ENCODE data around the gene IMPA2. TPM values are rescaled to one million over a fixed set of nuclear protein-coding genes. Genes with fewer than 3 reads are reported as not detected.
"Not testable (repeated sequence)": the region's sequence is repeated elsewhere in the genome, so short reads cannot be mapped to it uniquely, and the experiment has no call there.

IMPA2 gene
- total RNA-seq, 1 donor from 2014 or later = 8.6 TPM

GRCh38 chr18:12071066-12071465 lies 89.8 kb downstream of the IMPA2 start:
- peak in 1 of 2 donors; percentile 16 for DNase-seq (ENCODE audit: low read depth in 2 of 2)

- DNase-seq (ENCODE audit: low read depth in 2 of 2) = no peak
These were observed 91.7 kb downstream of the IMPA2 start for GRCh38 chr18:12072996-12073395.

GRCh38 chr18:12074736-12075135 lies 93.4 kb downstream of the IMPA2 start:
- peak in 1 of 2 donors; percentile 18 for DNase-seq (ENCODE audit: low read depth in 2 of 2)

GRCh38 chr18:12076424-12077140 lies 95.3 kb downstream of the IMPA2 start:
- peak in 1 of 2 donors; percentile 54 for DNase-seq (ENCODE audit: low read depth in 2 of 2)

- not testable (repeated sequence) for DNase-seq (ENCODE audit: low read depth in 2 of 2)
These were observed 96.7 kb downstream of the IMPA2 start for GRCh38 chr18:12077994-12078393.

GRCh38 chr18:12079491-12080237 lies 98.4 kb downstream of the IMPA2 start:
- DNase-seq (ENCODE audit: low read depth in 2 of 2) = peak; percentile 43 to 89

Other genes with a start within 250 kb of the IMPA2 start
- 50.3 and 70.9 TPM in 2 replicates for gene CHMP1B, start 130.1 kb upstream of the IMPA2 start, total RNA-seq
- gene MPPE1, start 73.2 kb upstream of the IMPA2 start, total RNA-seq = 11.6 and 15.0 TPM in 2 replicates
- gene ANKRD62, start 112.3 kb downstream of the IMPA2 start, total RNA-seq = not detected in 2 replicates

Data from dermis microvascular lymphatic vessel endothelial cell (primary cell).